ENCODE data around the gene PDE4A.

PDE4A gene

DNA sequence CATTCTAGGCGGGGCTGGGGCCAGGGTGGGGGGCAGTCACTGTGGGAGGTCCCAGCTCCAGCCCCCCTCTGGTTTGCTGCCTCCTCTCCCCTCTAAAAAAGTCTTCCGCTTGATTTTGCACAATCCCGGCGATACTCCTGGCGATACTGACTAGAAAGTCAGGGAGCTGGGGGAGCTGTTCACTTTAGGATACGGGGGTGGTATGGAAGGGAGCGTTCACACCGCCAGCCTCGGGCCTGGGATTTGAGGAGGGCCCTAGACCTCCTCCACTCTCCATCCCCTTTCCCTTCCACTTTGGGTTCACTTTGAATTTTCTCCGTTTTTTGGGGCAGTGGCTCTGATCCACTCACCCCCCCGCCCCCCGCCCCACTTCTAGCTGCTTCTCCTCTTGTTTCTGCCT is 47.8 kb downstream of the PDE4A start:
- no peak for DNase-seq

DNA sequence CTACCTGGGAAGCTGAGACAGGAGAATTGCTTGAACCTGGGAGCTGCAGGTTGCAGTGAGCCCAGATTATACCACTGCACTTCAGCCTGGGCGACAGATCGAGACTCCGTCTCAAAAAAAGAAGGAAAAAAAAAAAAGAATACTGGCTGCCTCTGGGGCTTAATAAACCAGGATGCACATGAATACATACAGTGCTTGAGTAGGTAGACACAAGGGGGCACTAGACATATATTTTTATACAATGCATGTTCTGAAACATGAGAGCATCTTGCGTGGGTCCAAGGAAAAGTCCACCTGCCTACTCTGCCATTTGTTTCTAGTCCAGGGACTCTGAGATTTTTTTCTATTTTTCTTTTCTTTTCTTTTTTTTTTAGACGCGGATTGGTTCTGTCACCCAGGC is 51.6 kb downstream of the PDE4A start:
- DNase-seq: peak; percentile 85

DNA sequence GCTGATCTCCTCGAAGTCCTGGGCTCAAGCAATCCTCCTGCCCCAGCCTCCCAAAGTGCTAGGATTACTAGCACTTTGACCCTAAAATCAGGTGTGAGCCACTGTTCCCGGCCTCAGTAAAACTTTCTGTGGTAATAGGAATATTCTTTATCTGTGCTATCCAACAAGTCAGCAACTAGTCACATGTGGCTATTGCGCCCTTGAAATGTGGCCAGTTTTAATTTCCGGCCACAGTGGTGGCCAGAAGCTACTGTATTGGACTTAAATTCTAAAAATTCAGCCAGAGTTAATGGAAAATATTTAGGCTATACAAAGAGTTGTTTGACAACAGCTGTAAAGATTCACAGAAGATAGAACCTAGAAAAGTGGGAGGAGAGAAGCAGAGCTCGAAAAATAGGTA is 52.9 kb downstream of the PDE4A start:
- no peak for DNase-seq

DNA sequence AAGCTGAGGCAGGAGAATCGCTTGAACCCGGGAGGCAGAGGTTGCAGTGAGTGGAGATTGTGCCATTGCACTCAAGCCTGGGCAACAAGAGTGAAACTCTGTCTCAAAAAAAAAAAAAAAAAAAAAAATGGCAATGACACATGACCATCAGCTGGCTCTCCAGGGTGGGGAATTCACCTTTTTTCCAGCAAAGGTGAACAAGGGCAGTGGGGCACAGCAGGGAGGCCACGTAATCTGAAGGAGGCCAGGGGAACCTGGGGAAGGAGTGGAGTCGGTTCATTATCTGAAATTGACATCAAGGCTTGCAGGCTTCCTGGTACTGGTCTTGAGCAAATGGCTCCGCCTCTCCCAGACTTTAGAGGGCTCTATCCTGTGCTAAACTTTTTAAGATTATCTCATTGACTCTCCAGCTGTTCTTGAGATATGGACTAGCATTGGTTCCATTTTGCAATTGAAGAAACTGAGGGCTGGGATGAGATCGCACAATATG is 54.7 kb downstream of the PDE4A start:
- DNase-seq: peak; percentile 73

DNA sequence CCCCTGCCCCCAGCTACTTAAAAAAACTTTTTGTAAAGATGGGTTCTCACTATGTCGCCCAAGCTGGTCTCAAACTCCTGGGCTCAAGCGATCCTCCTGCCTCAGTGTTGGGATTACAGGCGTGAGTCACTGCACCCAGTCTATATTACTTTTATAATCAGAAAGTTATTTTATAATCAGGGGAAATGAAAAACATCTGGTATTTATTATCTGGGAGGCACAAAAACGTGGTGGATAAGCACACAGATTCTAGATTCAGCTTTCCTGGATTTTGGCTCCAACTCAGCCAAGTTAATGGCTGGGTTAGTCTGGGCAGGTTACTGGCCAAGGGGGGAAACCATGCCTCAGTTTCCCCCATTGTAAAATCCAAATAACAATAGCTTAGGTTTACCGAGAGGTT is 58.1 kb downstream of the PDE4A start:
- no peak for DNase-seq

DNA sequence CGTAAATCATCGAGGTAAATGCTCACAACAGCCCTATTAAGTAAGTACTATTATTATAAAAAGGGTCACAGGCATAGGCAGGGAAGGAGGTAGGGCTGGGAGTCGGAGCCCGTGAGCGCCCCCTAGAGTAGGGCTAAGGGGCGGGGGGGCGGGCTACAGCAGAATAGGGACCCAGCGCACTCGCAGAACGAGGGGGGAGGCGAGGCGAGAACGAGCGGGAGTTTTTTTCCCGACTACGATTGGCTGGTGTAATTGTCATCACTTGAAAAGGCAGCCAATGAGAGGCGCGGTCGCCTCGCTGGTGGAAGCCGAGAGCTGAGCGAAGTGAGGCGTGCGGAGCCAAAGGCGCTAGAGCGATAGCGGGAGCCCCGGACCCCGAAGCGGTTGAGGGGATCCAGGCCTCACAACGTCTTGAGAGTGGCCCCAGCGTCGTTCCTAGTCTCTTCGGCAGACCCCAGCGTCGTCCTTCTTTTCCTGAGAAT is 58.6 kb downstream of the PDE4A start:
- peak; percentile 97 for DNase-seq

DNA sequence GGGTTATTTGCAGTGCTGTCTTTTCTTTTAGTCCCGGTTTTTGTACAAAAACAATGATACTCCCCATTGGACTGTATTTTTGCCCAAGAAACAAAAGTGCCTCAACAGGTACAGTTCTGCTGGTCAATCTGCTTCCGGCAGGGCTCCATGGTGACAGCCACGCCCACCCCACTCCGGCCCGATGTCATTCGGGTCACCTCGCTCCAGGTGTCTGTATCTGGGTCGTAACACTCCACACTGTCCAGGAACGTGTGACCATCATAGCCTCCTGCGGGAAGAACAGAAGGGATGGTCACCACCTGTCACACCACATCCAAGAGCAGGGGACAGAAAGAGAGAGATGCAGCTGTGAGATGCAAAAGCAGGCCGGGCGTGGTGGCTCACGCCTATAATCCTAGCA is 66.2 kb downstream of the PDE4A start:
- no peak for DNase-seq

DNA sequence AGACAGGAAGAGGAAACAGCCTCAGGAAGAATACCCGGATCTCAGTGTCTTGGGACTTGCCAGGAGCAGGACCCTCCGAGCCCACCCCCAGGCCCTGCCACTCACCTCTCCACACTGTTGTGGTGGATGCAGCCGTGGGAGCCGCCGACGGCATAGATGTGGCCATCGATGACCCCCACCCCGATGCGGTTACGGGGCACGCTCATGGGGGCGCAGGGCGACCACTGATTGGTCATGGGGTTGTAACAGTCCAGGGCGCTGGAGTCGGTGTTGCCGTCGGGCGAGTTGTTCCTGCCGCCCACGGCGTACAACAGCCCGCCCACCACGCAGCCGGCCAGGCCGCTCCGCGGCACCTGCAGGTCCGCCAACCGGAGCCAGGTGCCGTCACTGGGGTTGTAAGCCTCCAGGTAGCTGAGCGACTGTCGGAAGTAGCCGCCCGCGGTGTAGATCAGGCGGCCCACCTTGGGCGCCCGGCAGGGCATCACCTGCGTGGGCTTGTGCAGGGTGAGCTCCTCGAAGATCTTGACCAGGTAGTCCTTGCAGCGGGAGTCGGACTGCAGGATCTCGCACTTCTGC is 71.2 kb downstream of the PDE4A start:
- DNase-seq: no peak

DNA sequence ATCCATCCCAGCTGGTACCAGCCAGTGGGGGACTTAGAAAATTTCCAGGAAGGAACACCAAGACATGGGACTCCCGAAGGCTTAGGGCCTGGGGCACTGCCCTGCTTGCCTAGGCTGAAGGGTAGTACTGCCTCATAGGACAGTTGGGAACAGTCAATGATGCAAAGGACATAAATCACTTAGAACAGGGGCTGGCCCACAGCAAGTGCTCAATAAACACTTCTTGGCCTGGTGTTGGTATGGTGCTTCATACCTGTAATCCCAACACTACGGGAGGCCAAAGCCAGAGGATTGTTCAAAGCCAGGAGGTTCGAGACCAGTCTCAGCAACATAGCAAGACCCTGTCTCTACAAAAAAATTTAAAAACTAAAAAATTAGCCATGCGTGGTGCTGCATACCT is 77.0 kb downstream of the PDE4A start:
- no peak for DNase-seq

DNA sequence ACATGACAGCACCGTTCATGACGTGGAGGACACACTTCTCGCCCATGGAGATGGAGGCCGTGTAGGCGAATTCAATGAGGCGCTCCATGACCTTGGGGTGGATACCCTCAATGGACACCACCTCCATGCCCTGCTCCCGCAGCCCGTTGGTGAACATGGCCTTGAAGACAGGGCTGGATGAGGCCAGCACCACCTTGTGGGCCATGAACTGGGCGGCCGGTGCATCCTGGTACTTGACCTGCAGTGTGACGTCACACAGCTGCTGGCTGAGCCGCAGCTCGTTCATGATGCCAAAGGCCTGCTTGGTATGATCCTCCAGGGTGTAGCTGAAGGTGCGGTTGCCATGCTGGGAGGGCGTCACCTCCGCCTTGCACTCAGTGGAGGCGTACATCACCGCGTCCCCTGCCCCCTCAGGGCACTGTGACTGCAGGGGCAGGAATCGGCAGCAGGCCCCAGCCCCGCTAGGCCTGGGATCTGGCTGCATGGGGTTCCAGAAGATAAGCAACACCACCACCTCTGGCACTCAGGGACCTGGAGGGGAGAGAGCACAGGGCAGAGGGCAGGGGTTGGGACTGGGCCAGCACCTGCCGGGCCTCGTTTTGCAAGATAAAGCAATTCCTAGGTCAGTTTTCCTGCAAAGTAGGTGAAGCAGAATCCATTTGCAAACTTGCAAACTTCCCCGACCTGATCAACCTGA is 79.4 kb downstream of the PDE4A start:
- DNase-seq: no peak

DNA sequence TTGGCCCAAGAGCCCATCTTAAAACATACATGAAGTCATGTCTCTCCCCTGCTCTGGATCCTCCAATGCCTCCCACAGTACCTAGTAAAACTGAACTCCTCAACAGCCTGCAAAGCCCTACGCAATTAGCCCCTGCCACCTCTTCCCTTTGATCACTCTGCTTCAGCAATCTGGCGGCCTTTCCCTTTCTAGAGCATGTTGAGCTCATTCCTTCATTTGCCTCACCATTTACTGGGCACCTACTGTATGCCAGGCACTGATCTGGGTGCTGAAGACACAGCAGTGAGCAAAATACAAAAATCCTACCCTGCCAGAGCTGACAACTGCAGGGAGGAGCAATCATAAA is 79.9 kb downstream of the PDE4A start:
- DNase-seq: no peak

DNA sequence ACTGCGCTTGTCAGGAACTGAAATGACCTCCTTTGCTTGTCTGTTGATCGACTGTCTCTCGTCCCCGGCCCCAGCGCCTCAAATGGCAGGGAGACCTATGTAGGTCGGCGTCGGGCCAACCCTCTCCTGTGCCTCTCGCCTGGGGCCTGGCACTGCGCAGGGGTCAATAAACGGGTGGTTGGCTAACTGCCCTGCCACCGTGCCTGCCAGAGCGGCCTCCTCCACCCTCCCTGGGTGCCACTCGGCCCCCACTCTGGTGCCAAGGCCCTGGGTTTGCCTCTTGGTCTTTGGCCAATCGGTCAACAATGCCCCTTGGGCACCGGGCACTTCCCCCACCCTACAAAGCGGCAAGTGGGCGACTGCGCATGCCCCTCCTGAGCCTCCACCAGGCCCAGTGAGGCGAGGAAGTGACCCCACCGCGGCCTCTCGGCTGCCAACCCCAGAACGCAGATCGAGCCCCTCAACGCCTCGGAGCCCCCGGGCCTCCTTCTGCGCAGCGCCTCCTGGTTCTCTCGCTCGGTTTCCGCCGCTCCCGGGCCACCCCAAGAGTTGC is 81.7 kb downstream of the PDE4A start:
- DNase-seq: peak; percentile 77

DNA sequence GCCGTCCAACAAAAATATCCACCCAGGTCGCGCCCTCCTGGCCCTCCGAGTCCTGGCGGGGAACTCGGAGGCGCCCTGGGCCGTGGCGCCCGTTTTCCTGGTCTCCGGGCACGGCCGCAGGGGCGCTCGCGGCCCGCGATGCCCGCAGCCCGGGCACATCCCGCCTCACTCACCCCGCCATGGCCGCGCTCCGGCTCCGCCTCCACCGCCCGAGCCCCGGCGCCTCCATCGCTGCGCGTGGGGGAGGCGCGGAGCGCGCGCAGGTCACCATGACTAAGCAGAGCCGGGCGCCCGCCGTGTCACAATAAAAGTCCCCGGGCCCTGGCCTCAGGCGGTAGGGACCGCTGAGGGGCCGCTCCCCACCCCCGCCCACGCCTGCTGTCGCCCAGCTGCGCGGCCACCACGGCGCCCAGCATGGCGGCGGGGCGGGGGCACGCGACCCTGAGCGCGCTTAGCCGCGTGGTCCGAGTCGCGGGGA is 82.2 kb downstream of the PDE4A start:
- DNase-seq: peak; percentile 97

DNA sequence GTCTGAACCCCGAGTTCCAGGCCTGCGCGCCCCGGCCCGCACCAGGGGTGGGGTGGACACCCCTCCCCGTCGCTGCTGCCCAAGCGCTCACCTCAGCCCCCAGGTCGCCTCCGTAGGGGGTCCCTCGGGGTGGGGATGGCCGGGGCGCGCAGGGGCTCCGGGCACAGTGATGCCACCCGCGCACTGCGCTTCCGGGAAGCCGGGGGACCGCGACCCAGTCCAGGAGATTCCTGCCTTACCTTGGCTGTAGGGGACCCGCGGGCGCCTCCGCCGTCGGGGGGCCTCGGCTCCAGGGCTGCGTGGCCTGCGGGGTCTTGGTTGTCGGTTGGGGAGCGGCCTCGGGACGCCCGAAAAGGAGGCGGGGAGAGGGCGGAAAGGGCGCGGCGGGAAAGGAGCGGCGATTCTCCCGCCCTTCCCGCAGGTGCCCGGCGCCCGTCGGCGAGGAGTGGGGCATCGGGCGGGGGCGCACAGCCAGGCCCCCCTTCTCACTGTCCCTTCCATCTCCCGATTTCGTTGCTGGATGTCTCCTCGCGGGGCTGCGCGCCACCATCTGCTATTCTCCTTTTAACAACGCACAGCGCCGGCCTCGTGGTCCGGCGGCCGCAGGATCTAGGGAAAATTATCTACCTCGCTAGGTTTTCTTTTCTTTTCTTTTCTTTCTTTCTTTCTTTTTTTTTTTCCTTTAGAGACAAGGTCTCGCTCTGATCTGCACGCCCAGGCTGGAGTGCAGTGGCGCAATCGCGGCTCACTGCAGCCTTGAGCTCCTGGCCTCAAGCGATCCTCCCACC is 82.9 kb downstream of the PDE4A start, which contains the start of gene KEAP1:
Gene KEAP1, minus strand, starts transcription at position 355 of the 788 bp plus-strand sequence. CDS start 3,323 bp downstream, outside the sequence.
- DNase-seq: peak; percentile 79

DNA sequence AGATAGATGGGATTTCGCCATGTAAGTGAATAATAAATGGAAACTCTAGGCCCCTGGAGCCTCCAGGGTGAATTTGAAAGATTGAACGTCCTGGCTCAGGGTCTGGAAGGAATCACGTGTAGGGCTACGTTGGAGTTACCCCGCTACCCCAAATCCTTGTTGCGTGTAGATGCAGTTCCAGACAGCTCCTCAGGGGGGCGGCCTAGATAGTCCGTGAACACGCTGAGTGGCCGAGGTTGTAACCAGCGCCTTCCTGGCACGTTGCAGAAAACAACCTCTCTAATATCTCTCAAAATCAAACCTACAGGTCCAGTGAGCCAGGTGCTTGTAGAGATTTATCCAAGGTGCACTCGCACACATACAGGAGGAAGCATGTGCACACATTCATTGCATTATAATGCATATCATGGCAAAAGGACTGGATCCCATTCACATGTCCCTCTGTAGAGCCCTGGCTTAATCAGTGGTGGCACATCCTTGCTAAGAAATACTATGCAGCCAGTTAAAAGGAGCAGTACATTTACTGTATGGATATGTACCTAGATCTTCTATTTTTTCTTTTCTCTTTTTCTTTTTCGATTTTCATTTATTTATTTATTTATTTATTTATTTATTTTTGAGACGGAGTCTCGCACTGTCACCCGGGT is 85.4 kb downstream of the PDE4A start:
- DNase-seq: peak; percentile 89

DNA sequence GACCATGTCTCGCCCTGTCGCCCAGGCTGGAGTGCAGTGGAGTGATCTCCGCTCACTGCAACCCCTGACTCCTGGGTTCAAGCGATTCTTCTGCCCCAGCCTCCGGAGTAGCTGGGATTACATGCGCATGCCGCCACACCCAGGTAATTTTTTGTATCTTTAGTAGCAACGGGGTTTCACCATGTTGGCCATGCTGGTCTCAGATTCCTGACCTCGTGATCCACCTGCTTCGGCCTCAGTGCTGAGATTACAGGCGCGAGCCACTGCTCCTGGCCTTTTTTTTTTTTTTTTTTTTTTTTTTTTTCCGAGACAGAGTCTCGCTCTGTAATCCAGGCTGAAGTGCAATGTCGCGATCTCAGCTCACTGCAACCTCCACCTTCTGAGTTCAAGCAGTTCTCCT is 87.7 kb downstream of the PDE4A start:
- no peak for DNase-seq

DNA sequence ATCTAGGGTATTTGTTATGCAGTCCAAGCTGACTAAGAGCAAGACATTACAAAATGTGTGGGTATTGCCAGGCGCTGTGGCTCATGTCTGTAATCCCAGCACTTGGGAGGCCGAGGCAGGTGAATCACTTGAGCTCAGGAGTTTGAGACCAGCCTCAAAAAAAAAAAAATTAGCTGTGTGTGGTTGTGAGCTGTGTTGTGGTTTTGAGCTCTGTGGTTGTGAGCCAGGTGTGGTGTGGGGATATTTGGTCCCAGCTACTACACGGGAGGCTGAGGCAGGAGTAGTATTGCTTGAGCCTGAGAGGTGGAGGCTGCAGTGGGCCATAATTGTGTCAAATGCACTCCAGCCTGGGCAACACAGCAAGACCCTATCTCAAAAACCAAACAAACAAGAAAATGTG is 88.4 kb downstream of the PDE4A start:
- DNase-seq: no peak

DNA sequence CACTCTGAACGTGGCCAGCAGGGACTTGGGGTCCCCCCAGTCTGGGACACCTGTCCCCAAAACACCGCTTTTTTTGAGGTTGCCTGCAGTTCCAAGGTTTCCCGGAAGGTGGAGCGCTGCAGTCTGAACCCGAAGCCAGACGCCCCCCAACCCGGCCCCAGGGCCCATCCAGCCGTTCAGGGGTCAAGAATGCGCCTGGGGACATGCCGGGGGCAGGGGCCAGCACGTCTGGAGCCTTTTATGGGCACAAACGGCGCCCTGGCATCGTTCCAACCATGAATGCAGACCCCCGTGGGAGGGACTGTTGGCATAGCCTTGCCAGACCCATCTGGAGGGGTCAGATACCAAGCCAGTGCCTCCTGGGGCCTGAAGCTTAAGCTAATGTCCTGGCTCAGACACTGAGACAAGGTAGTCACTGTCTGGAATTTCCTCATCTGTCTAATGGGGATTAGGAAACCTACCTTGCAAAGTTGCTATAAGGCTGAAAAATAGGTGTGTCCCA is 90.0 kb downstream of the PDE4A start:
- DNase-seq: peak; percentile 51

DNA sequence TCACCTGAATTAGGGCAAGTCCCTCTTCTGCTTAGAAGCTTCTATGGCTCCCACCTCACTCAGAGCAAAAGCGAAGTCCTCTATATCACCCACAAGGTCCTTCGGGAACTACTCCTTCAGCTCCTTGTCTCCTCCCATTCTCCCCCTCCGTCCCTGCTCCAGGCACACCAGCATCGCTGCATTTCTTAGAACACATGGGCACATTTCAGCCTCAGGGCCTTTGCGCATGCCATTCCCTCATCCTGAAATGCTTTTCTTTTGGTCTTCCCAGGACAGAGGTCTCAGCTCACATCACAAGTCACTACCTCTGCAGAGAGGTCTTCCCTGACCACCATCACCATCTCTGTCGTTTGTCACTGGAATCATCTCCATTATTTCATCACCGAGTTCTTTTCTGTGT is 92.9 kb downstream of the PDE4A start:
- DNase-seq: no peak

DNA sequence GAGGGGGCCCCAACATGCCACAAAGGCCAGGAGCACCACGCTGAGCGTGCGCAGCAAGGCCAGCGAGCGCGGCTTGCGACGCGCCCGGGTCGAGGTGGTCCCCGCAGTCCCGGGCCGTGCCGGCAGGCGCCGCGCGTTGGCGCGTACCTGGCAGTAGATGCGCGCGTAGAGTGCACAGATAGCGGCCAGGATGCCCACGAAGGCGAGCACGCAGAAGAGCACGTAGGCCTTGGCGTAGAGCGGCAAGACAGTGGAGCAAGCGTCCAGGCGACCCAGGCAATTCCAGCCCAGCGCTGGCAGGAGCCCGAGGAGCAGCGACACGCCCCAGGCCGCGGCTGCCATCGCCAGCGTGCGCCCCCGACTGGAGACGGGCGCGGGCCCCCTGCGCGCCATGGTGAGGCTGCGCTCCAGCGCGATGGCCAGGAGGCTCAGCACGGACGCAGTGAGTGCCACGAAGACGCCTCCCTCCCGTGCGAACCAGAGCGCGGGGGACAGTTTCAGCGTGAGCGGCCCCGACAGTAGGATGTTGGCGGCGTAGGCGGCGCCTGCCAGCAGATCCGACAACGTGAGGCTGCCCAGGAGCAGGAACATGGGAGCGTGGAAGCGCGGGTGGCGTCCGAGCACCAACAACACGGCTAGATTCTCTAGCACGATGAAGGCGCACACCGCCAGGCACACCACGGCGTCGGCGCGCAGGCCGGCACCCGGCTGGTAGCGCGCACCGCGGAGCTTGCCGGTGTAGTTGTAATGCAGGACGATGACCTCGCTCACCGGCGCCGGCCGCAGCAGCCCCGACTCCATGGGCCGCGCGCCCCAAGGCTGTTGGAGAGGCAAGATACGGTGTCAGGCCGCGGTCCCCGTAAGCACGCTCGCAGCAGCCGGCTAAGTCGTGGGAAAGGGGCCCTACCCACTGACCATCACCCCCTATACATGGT is 94.1 kb downstream of the PDE4A start:
- peak; percentile 44 for DNase-seq

DNA sequence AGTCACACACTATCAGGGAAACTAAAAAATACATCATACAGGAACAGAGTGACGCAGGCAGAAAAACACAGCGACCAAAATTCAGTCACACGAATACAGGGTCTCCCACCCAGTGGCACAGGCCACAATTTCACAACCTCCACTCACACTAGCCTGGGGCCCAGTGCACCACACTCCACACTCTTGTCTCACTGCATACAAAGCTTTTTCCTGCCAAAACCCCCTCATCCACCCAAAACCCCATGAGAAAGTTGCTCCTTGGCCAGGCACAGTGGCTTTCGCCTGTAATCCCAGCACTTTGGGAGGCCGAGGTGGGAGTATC is 95.7 kb downstream of the PDE4A start:
- DNase-seq: no peak
